Caco-2 (cell line): ENCODE results near the gene HES6. TPM values are rescaled to one million over a fixed set of nuclear protein-coding genes. Genes with fewer than 3 reads are reported as not detected.

Experiments used
- BruUV-seq: library from RNA; stranded (reverse); fragments of 400-500 nt; replicated peaks from 2 replicates; lab custom pipeline; 2021; lab: Mats Ljungman, UMichigan
- CTCF ChIA-PET: fragments of 300-600 bp; sonication (Branson Sonifier 250); formaldehyde crosslinking; loops from one replicate; lab custom pipeline; 2022; ENCODE audit warnings: antibody characterized with exemption; lab: Charles Lee
- POLR2A ChIA-PET: fragments of 300-600 bp; sonication (Branson Sonifier 250); formaldehyde crosslinking; loops from one replicate; lab custom pipeline; 2022; ENCODE audit warnings: antibody characterized with exemption; lab: Charles Lee
- DNase-seq, 2 experiments: peaks; one replicate each; pipeline versions ENCODE4 v3.0.0 to v3.0.0-alpha.2; 2020 to 2022
- H3K27me3 ChIP-seq: replicated peaks from 2 replicates; pipeline ENCODE4 v1.6.0; 2011; ENCODE audit warnings: low read length; ENCODE audit not compliant: control insufficient read depth, insufficient read depth
- H3K36me3 ChIP-seq: 2 replicates; pipeline ENCODE4 v1.5.1; 2011; ENCODE audit warnings: low read length; ENCODE audit not compliant: control insufficient read depth, insufficient read depth
- H3K4me1 ChIP-seq: fragments of 250-450 bp; sonication (Bioruptor Pico); 2 replicates; pipeline ENCODE4 v1.5.1; 2020; ENCODE audit warnings: mild to moderate bottlenecking
- H3K4me3 ChIP-seq: 2 replicates; pipeline ENCODE4 v1.5.1; 2011; ENCODE audit warnings: low read depth, mild to moderate bottlenecking, control low read depth, low read length
- H3K9me3 ChIP-seq: fragments of 250-450 bp; sonication (Bioruptor Pico); 2 replicates; pipeline ENCODE4 v1.5.1; 2020; ENCODE audit warnings: mild to moderate bottlenecking, moderate library complexity
- H3K27ac Mint-ChIP-seq: one replicate; pipeline ENCODE4 v1.8.0; 2022; ENCODE audit warnings: mixed read lengths; ENCODE audit not compliant: unreplicated experiment
- H3K27me3 Mint-ChIP-seq: one replicate; pipeline ENCODE4 v1.8.0; 2022; ENCODE audit warnings: mixed read lengths; ENCODE audit not compliant: insufficient read depth, unreplicated experiment
- H3K36me3 Mint-ChIP-seq: one replicate; pipeline ENCODE4 v1.8.0; 2022; ENCODE audit warnings: mild to moderate bottlenecking, mixed read lengths; ENCODE audit not compliant: insufficient read depth, unreplicated experiment
- H3K4me1 Mint-ChIP-seq: one replicate; pipeline ENCODE4 v1.8.0; 2022; ENCODE audit warnings: low read depth, mixed read lengths; ENCODE audit not compliant: unreplicated experiment
- H3K4me3 Mint-ChIP-seq: one replicate; pipeline ENCODE4 v1.8.0; 2022; ENCODE audit warnings: mild to moderate bottlenecking, moderate library complexity, mixed read lengths; ENCODE audit not compliant: unreplicated experiment
- H3K9me3 Mint-ChIP-seq: one replicate; pipeline ENCODE4 v1.8.0; 2022; ENCODE audit warnings: mixed read lengths; ENCODE audit not compliant: unreplicated experiment
- CTCF ChIP-seq, 2 experiments: fragments of 200-600 bp in 1 of 2; IDR thresholded peaks; 1 replicate in 1 of 2; 2 replicates in 1 of 2; pipeline versions ENCODE4 v1.5.1 to v1.8.0; 2011 to 2022; ENCODE audit warnings: antibody characterized with exemption in 1 of 2, control low read depth in 1 of 2, inconsistent platforms in 1 of 2, low read depth in 1 of 2, low read length in 1 of 2, mild to moderate bottlenecking in 1 of 2, moderate library complexity in 1 of 2; ENCODE audit not compliant: insufficient read depth in 1 of 2, severe bottlenecking in 1 of 2, unreplicated experiment in 1 of 2
- intact Hi-C: fragments of 100-400 bp; cut with micrococcal nuclease; formaldehyde crosslinking; loops from one replicate; pipeline ENCODE4 v1.10.0; 2022; ENCODE audit not compliant: unreplicated experiment
- total RNA-seq: library from RNA; stranded (reverse); gene quantifications from 2 replicates; pipeline ENCODE4 v1.2.3, GENCODE V29; 2022

HES6 gene
- total RNA-seq, 1 experiment from 2014 or later: 22.1 TPM

- Histone ChIP-seq H3K4me1 (peaks cover 27% of the 10 kb centered on the region), H3K27me3 (no peaks in the 10 kb centered on the region), H3K4me3 (no peak overlapping the region), H3K36me3 (no peaks in the 10 kb centered on the region), H3K9me3 (no peaks in the 10 kb centered on the region)
- Mint-ChIP-seq H3K36me3 (peaks cover 14% of the 10 kb centered on the region), H3K27me3 (no peaks in the 10 kb centered on the region), H3K9me3 (no peaks in the 10 kb centered on the region), H3K27ac (no peak overlapping the region), H3K4me1 (peaks cover 15% of the 10 kb centered on the region), H3K4me3 (no peak overlapping the region)
- BruUV-seq: no TSS peak
- ChIA-PET POLR2A (no interaction called here), CTCF (no interaction called here)
- TF ChIP-seq CTCF (IDR thresholded peaks at IDR 0.05; ENCODE audit: insufficient read depth in 1 of 2, low read depth in 1 of 2, low read length in 1 of 2, severe bottlenecking in 1 of 2, unreplicated experiment in 1 of 2): no peak
- no peak for DNase-seq
- intact Hi-C loops: no loop called here
These were observed 27.5 kb upstream of the HES6 start for GRCh38 chr2:238267341-238267710.

GRCh38 chr2:238265605-238266004 lies 25.8 kb upstream of the HES6 start:
- Mint-ChIP-seq H3K27me3 (no peaks in the 10 kb centered on the region), H3K36me3 (peaks cover 6% of the 10 kb centered on the region), H3K4me3 (no peak overlapping the region), H3K27ac (no peak overlapping the region), H3K9me3 (no peaks in the 10 kb centered on the region), H3K4me1 (peaks cover 6% of the 10 kb centered on the region)
- H3K27me3 ChIP-seq: no peaks in the 10 kb centered on the region
- no peak for DNase-seq
- no peaks in the 10 kb centered on the region; the same call in 1 of the 2 replicates for H3K36me3 ChIP-seq
- H3K4me1 ChIP-seq: peaks cover 13% of the 10 kb centered on the region
- intact Hi-C loops: no loop called here
- BruUV-seq: no TSS peak
- ChIA-PET POLR2A (no interaction called here), CTCF (no interaction called here)
- TF ChIP-seq CTCF (IDR thresholded peaks at IDR 0.05; ENCODE audit: insufficient read depth in 1 of 2, low read depth in 1 of 2, low read length in 1 of 2, severe bottlenecking in 1 of 2, unreplicated experiment in 1 of 2): no peak
- no peak overlapping the region for H3K4me3 ChIP-seq
- no peaks in the 10 kb centered on the region for H3K9me3 ChIP-seq

- Mint-ChIP-seq H3K27ac (no peak overlapping the region), H3K36me3 (no peaks in the 10 kb centered on the region), H3K9me3 (no peaks in the 10 kb centered on the region), H3K4me1 (no peaks in the 10 kb centered on the region), H3K4me3 (no peak overlapping the region), H3K27me3 (no peaks in the 10 kb centered on the region)
- DNase-seq: no peak
- BruUV-seq: no TSS peak
- H3K27me3 ChIP-seq: no peaks in the 10 kb centered on the region
- no peaks in the 10 kb centered on the region for H3K9me3 ChIP-seq
- TF ChIP-seq CTCF (IDR thresholded peaks at IDR 0.05; ENCODE audit: insufficient read depth in 1 of 2, low read depth in 1 of 2, low read length in 1 of 2, severe bottlenecking in 1 of 2, unreplicated experiment in 1 of 2): no peak
- CTCF ChIA-PET: interaction anchor here (1.3 to 1.7 kb wide), 5 partner anchors 21 to 406 kb away, joined by 3 to 13 read pairs (median 8); partner anchors contain the start of gene HES6
- intact Hi-C loops: no loop called here
- peaks cover 5% of the 10 kb centered on the region for H3K4me1 ChIP-seq
- POLR2A ChIA-PET: interaction anchor here (0.6 to 1.3 kb wide), 3 partner anchors 24 to 77 kb away, joined by 3 to 5 read pairs (median 4); partner anchors contain the start of gene HES6
- no peaks in the 10 kb centered on the region; the same call in 1 of the 2 replicates for H3K36me3 ChIP-seq
- no peak overlapping the region for H3K4me3 ChIP-seq
These were observed 24.2 kb upstream of the HES6 start for GRCh38 chr2:238264072-238264460.
